MM.1S (cell line): ENCODE measurements around the gene EPB41.

Experiments used
- CTCF ChIP-seq: fragments of 300-600 bp; sonication (generic); IDR thresholded peaks from 2 replicates; pipeline ENCODE4 v1.5.1; 2016; ENCODE audit warnings: antibody characterized with exemption, low read length, mixed read lengths
- EZH2 ChIP-seq: fragments of 300-600 bp; sonication (generic); optimal IDR thresholded peaks from 2 replicates; pipeline ENCODE3; 2017; ENCODE audit warnings: low read depth, mild to moderate bottlenecking, antibody characterized with exemption, low read length, mixed read lengths

GRCh38 chr1:28971980-28972771 is 57.8 kb downstream of the EPB41 start:
- no peak for TF ChIP-seq CTCF
- no peak for TF ChIP-seq EZH2
